Posterior vena cava (tissue), 2 donors: ENCODE data around the gene SMIM20. TPM values are rescaled to one million over a fixed set of nuclear protein-coding genes. Genes with fewer than 3 reads are reported as not detected.
"Not testable (repeated sequence)": the region's sequence is repeated elsewhere in the genome, so short reads cannot be mapped to it uniquely, and the experiment has no call there.

Experiments
- DNase-seq: peaks from one replicate; pipeline ENCODE4 v3.0.0-alpha.2; 2020; ENCODE audit warnings: low spot score
- intact Hi-C, 2 donors: fragments of 100-400 bp; cut with DNase I; formaldehyde crosslinking; loops; one replicate each; pipeline versions ENCODE4 v1.14.1 to v1.14.2; 2022 to 2023
- total RNA-seq, 2 donors: library from RNA; stranded (reverse); fragmentation: NEBNext Ultra II Directional; extraction: Animal tissue kit (Norgen Biotek cat#: 25700); gene quantifications; one replicate each; pipeline ENCODE4 v1.2.1, GENCODE V29; 2021
- donor health status: DM: yes; HTN: yes; CAD: no.
- donor health status: DM: yes; HTN: yes; CAD: no.

SMIM20 gene
- total RNA-seq, 2 donors from 2014 or later = 19.5 to 22.8 TPM

DNA sequence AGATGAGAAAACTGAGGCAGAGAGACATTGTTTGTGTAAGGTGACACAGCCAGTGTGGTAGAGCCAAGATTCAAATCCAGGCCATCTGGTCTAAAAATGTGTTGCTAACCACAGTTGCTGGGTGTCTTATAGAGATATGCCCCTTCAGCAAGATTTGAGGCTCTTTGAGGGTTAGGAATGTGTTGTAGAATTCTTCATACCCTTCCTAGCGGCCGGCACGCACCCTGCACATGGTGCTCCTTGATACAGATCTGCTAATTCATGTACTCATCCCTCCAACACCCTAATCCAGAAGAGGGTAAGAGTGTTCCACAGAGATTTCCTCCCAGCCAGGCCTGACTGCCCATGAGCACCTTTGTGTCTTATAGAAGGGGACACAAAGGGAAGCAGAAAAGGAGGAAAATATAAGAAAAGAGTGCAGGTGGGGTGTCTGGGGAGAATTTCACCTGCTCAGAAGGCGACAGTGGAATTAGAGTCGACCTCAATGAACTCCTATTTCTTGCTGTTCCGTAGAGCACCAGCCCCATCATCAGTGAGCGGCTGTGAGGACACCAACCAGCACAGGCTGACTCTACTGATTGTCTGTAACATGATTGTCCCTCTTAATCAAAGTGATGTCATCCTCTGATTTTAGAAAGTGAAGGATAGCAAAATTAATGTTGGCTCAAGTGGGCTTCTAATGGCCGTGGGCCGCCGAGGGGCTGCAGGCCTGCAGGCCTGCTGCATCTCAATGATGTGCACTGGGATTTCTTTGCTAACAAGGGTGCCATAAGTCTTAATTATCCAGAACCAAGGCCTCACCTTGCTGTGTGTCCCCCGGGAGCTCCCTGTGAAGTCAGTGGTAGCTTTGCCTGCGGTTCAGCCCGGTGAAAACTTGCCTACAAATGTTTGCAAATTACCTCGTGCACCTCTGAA lies 24.2 kb upstream of the SMIM20 start:
- intact Hi-C loops = no loop called here
- no peak for DNase-seq

DNA sequence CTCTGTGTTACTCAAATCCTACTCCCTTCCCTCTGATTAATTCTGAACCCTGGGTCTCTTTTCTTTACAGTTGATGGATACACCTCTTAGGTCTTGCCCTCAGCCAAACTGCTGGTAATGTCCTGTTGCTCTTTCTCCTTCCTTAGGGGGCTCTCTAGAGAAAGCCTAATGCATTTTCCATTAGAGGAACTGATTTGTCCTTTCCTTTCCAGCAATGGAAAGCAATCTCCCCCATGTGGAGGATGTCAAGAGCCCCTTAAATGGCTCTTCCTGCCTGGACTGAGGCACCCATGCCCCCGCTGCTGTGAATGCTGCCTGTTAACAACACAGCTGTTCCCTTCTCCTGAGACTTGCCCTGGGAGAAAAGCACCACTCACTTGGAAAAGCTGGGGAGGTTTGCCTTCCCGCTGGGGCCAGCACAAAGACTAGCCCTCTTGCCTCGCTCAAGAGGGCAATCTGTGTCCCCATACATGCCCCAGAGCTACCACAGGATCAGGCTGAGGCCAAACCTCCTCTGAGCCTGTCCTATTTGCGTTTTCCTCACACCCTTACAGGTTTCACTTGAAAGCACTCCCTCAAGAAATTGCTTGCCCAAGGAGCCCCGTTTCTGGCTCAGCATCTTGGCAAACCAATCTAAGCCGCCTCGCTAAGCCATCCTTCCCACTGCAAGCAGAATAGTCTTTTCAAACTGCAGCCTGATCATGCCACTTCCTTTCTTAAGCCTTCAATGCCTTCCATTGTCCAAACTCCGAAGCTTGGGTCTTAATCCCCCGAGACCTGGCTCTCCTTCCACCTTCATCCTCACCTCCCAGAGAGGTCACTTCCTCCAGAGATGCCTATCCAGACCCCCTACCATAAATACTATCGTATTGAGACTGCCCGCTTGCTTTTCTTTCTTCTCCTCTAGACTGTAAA lies 23.2 kb upstream of the SMIM20 start:
- intact Hi-C loops = no loop called here
- no peak for DNase-seq

- intact Hi-C loops = no loop called here
- no peak for DNase-seq
Measured at GRCh38 chr4:25892796-25893195, 21.2 kb upstream of the SMIM20 start.

- intact Hi-C loops = no loop called here
- no peak for DNase-seq
Measured at GRCh38 chr4:25896776-25897539, 17.1 kb upstream of the SMIM20 start.

- DNase-seq = no peak
- intact Hi-C loops = no loop called here
Measured at GRCh38 chr4:25900310-25900709, 13.7 kb upstream of the SMIM20 start.

- no peak for DNase-seq
- intact Hi-C loops = no loop called here
Measured at GRCh38 chr4:25901030-25901430, 13.0 kb upstream of the SMIM20 start.

GRCh38 chr4:25903900-25904747 lies 9.9 kb upstream of the SMIM20 start:
- no peak for DNase-seq
- intact Hi-C loops = no loop called here

DNA sequence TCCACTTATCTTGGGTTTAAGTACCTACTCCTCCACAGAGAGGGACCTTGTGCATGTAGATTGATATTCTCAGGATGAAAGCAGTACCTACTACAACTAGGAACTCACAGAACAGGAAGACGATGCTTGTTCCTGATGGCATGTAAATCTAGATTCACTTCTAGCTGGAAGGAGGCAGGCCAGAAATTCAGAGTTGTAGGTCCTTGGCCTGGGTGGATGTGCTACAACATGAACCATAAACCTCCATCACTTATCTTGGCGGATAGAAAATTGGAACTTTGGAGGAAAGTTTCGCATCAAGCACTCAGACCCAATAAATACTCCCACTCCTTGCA lies 9.3 kb upstream of the SMIM20 start:
- intact Hi-C loops = no loop called here
- DNase-seq = no peak

GRCh38 chr4:25905371-25905770 lies 8.6 kb upstream of the SMIM20 start:
- intact Hi-C loops = no loop called here
- no peak for DNase-seq

DNA sequence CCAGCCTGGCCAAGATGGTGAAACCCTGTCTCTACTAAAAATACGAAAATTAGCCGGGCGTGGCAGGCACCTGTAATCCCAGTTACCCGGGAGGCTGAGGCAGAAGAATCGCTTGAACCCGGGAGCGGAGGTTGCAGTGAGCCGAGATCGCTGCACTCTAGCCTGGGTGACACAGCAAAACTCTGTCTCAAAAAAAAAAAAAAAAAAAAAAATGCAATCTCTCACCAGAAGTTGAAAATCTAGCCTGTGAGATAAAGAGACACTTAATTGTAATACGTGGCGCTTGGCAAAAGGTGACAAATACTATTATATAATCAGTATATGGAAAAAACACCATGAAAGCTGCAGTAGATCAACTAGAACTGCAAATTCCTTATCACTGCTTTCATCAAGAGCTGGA lies 7.9 kb upstream of the SMIM20 start:
- DNase-seq, intact Hi-C loops: not testable (repeated sequence)

DNA sequence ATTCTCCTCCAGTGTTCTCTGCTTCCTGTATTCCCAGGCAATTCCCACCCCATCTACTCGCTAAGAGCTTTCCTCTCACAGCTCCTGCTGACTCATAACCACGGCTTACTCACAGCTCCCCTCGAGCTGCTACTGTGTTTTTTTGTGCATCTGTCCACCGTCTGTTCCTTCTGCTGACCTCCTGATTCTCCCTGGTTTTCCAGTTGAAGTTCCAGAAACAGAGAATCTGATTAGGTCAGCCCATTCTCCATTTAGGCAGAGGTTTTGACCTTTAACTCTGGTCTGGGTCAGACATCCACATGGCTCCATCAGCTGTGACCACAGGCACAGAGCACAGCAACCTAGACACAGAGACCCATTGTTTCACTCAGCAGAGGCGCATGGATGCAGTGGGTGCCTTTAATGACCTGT lies 5.5 kb upstream of the SMIM20 start:
- intact Hi-C loops = no loop called here
- DNase-seq = no peak

- intact Hi-C loops = no loop called here
- DNase-seq = no peak
Measured at GRCh38 chr4:25911356-25911755, 2.7 kb upstream of the SMIM20 start.

- intact Hi-C loops = no loop called here
- peak; percentile 83 for DNase-seq
Measured at GRCh38 chr4:25913056-25913850, 767 bp upstream of the SMIM20 start.

DNA sequence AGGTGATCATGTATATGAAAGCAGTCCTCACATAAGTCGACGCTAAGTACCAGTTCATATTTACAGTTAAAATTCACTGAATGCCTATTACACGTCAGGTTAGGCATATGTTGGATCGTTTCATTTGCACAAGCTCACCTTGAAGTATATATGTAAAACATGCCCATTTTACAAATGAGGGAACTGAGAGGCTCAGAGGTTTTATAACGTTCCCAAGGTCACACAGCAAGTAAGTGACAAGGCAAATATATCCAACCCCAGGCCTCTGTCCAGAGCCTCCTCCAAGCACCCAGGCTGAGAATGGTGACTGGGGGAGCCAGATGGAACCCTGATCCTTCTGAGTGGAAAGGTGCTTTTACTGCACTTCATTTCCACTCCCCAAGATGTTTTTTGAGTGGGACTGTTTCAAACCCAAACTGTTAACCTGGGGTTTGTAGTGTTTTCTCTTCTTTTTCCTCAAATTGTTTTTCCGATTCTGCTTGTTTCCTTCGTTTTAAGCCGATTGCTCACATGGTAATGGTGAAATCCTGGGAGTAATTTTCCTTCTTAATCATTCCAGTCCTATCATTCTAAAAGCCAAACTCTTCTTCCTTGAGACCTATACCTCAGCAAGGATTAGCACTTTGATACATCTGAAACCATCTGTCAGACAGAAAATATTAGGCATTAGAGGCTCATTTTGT lies 791 bp downstream of the SMIM20 start:
- intact Hi-C loops = no loop called here
- no peak for DNase-seq

GRCh38 chr4:25915353-25915705 lies 1.3 kb downstream of the SMIM20 start:
- intact Hi-C loops = no loop called here
- no peak for DNase-seq

DNA sequence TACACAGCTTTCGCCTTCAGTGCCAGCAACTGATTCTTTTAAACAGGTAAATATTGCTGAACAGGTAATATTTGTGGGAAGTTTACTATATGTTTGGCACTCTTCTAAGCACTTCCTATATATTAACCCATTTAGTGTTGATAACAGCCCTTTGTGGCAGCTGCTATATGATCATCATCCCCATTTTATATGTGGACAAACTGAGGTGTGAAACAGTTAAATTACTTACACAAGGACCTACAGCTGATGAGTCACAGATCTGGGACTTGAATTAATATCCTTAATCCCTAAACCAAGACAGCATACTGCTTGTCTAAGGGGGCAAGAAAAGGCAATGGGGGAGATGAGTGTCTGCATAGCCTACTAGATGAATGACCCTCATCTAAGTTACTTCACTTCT lies 2.9 kb downstream of the SMIM20 start:
- no peak for DNase-seq
- intact Hi-C loops = no loop called here

GRCh38 chr4:25919676-25920075 lies 5.7 kb downstream of the SMIM20 start:
- DNase-seq = no peak
- intact Hi-C loops = no loop called here

DNA sequence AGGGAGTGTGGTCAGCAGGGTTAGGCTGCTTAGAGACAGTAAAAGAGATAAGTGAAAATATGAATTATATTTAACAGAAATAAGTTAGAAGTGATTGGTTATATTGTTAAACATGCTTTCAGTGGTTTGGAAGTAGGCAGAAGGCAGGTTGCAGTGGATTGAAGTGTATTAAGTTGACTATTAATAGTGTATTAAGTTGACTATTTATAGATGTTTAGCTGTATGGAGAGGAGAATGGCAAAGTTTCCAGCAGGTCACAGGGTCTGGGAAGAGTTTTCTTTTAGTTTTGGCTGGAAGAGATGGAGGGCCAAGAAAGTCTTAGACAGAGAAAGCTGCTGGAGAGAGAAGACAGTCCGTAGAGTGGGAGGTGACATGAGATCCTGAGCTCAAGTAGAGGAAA lies 7.9 kb downstream of the SMIM20 start:
- no peak for DNase-seq
- intact Hi-C loops = no loop called here
